Measurements from ENCODE around the gene XPO5. TPM values are rescaled to one million over a fixed set of nuclear protein-coding genes. Genes with fewer than 3 reads are reported as not detected.

Gene XPO5
- total RNA-seq, 1 experiment from 2014 or later, result 97.8 TPM

GRCh38 chr6:43516697-43517504 lies 58.9 kb downstream of the XPO5 start, which contains the start of the genes POLR1C and YIPF3 (continued):
- TF ChIP-seq ELF4 (CRISPR knock-in tag; IDR thresholded peaks at IDR 0.05; ENCODE audit: low read depth) (0 out of 2 replicates have a peak, but pooled peaks have one; percentile 60), PREB (CRISPR knock-in tag; IDR thresholded peaks at IDR 0.05; ENCODE audit: borderline replicate concordance) (0 out of 2 replicates have a peak, but pooled peaks have one; percentile 32), MXD4 (CRISPR knock-in tag; IDR thresholded peaks at IDR 0.05; ENCODE audit: borderline replicate concordance) (no peak), HMGXB4 (CRISPR knock-in tag; IDR thresholded peaks at IDR 0.05) (peak; percentile 42; the same call in 1 of the 2 replicates), MAX (CRISPR knock-in tag; IDR thresholded peaks at IDR 0.05) (peak; percentile 80), KAT7 (CRISPR knock-in tag; IDR thresholded peaks at IDR 0.05; ENCODE audit: borderline replicate concordance) (no peak), JAZF1 (CRISPR knock-in tag; IDR thresholded peaks at IDR 0.05) (no peak), ZNF423 (CRISPR knock-in tag; IDR thresholded peaks at IDR 0.05) (no peak), SMAD3 (CRISPR knock-in tag; IDR thresholded peaks at IDR 0.05; ENCODE audit: borderline replicate concordance) (peak; percentile 26; the same call in 1 of the 2 replicates), ZBTB21 (CRISPR knock-in tag; IDR thresholded peaks at IDR 0.05; ENCODE audit: borderline replicate concordance) (no peak), IRF1 (CRISPR knock-in tag; IDR thresholded peaks at IDR 0.05) (no peak), TEAD4 (CRISPR knock-in tag; IDR thresholded peaks at IDR 0.05) (no peak), PRRX2 (CRISPR knock-in tag; IDR thresholded peaks at IDR 0.05) (no peak)

GRCh38 chr6:43516367-43516696 lies 59.5 kb downstream of the XPO5 start:
- ChIA-PET CTCF (interaction anchor here (1.0 to 1.7 kb wide), 3 partner anchors 8 to 92 kb away, joined by 3 to 9 read pairs (median 3); no protein-coding TSS in a partner anchor), POLR2A (no interaction called here)
- no peak for ATAC-seq
- no peak for TF ChIP-seq ERG (CRISPR knock-in tag; IDR thresholded peaks at IDR 0.05)
- no peak for TF ChIP-seq AR (CRISPR knock-in tag; IDR thresholded peaks at IDR 0.05)
- TF ChIP-seq STAT6 (CRISPR knock-in tag; conservative IDR thresholded peaks at IDR 0.05; ENCODE audit: low read depth), result no peak
- H3K4me3 Mint-ChIP-seq, result no peak overlapping the region
- H3K27me3 Mint-ChIP-seq (ENCODE audit: low read depth), result no peaks in the 10 kb centered on the region
- DNase-seq (ENCODE audit: low spot score), result no peak
- peaks cover 43% of the 10 kb centered on the region for H3K36me3 Mint-ChIP-seq
- peaks cover 26% of the 10 kb centered on the region for H3K4me1 Mint-ChIP-seq
- no peak overlapping the region for H3K27ac Mint-ChIP-seq
- H3K9me3 Mint-ChIP-seq, result no peaks in the 10 kb centered on the region

All from WTC11 (cell line).